Nephron progenitor cell (in vitro differentiated cells): ENCODE measurements around the gene FAM3D.

Experiments
- DNase-seq: peaks from one replicate; pipeline ENCODE4 v3.0.0; 2021
- H3K27ac Mint-ChIP-seq: 2 replicates; pipeline ENCODE4 v1.8.0; 2021; ENCODE audit warnings: mild to moderate bottlenecking, moderate library complexity, mixed read lengths
- H3K27me3 Mint-ChIP-seq: 2 replicates; pipeline ENCODE4 v1.8.0; 2021; ENCODE audit warnings: mild to moderate bottlenecking, low read depth, mixed read lengths; ENCODE audit not compliant: poor library complexity
- H3K36me3 Mint-ChIP-seq: 2 replicates; pipeline ENCODE4 v1.8.0; 2021; ENCODE audit warnings: low read depth, mixed read lengths
- H3K4me1 Mint-ChIP-seq: 2 replicates; pipeline ENCODE4 v1.8.0; 2021; ENCODE audit warnings: mixed read lengths
- H3K4me3 Mint-ChIP-seq: 2 replicates; pipeline ENCODE4 v1.8.0; 2021; ENCODE audit warnings: mild to moderate bottlenecking, moderate library complexity, mixed read lengths
- H3K9me3 Mint-ChIP-seq: 2 replicates; pipeline ENCODE4 v1.8.0; 2021; ENCODE audit warnings: mild to moderate bottlenecking, moderate library complexity, mixed read lengths
- CTCF ChIP-seq: fragments of 200-600 bp; sonication (generic); IDR thresholded peaks from 2 replicates; pipeline ENCODE4 v1.5.0; 2021; ENCODE audit warnings: antibody characterized with exemption

FAM3D gene

GRCh38 chr3:58629629-58630028 is 36.9 kb downstream of the FAM3D start:
- no peak for DNase-seq
- Mint-ChIP-seq H3K36me3 (no peaks in the 10 kb centered on the region), H3K4me3 (no peak overlapping the region), H3K27me3 (peaks cover 15% of the 10 kb centered on the region), H3K27ac (no peak overlapping the region), H3K4me1 (peaks cover 38% of the 10 kb centered on the region), H3K9me3 (no peaks in the 10 kb centered on the region)
- no peak for TF ChIP-seq CTCF

- DNase-seq: no peak
- Mint-ChIP-seq H3K27ac (no peak overlapping the region), H3K36me3 (no peaks in the 10 kb centered on the region), H3K9me3 (no peaks in the 10 kb centered on the region), H3K27me3 (peaks cover 10% of the 10 kb centered on the region), H3K4me1 (peaks cover 42% of the 10 kb centered on the region), H3K4me3 (no peak overlapping the region)
- no peak for TF ChIP-seq CTCF
Measured at GRCh38 chr3:58628823-58629562, 37.6 kb downstream of the FAM3D start.

- H3K27me3 Mint-ChIP-seq: peaks cover 8% of the 10 kb centered on the region
- no peak for DNase-seq
- H3K4me3 Mint-ChIP-seq: no peak overlapping the region
- no peaks in the 10 kb centered on the region for H3K9me3 Mint-ChIP-seq
- H3K4me1 Mint-ChIP-seq: peaks cover 42% of the 10 kb centered on the region
- H3K36me3 Mint-ChIP-seq: no peaks in the 10 kb centered on the region
- TF ChIP-seq CTCF: no peak
- H3K27ac Mint-ChIP-seq: no peak overlapping the region
Measured at GRCh38 chr3:58627941-58628340, 38.6 kb downstream of the FAM3D start.

GRCh38 chr3:58627570-58627885 is 39.0 kb downstream of the FAM3D start:
- H3K4me3 Mint-ChIP-seq: no peak overlapping the region
- no peak overlapping the region for H3K27ac Mint-ChIP-seq
- peaks cover 46% of the 10 kb centered on the region for H3K4me1 Mint-ChIP-seq
- no peak for DNase-seq
- H3K27me3 Mint-ChIP-seq: peaks cover 8% of the 10 kb centered on the region
- no peak for TF ChIP-seq CTCF
- no peaks in the 10 kb centered on the region for H3K9me3 Mint-ChIP-seq
- H3K36me3 Mint-ChIP-seq: no peaks in the 10 kb centered on the region

- Mint-ChIP-seq H3K27ac (no peak overlapping the region), H3K4me1 (peaks cover 49% of the 10 kb centered on the region), H3K4me3 (no peak overlapping the region), H3K9me3 (no peaks in the 10 kb centered on the region), H3K36me3 (no peaks in the 10 kb centered on the region), H3K27me3 (peaks cover 8% of the 10 kb centered on the region)
- TF ChIP-seq CTCF: no peak
- DNase-seq: no peak
Measured at GRCh38 chr3:58626841-58627569, 39.6 kb downstream of the FAM3D start.
